ENCODE measurements around the gene AFF3. TPM values are rescaled to one million over a fixed set of nuclear protein-coding genes. Genes with fewer than 3 reads are reported as not detected.

The AFF3 gene
- total and polyA plus RNA-seq, 2 donors (not counting 1 experiment from before 2014, with no cell fraction given): 0.50 to 2.5 TPM

GRCh38 chr2:99851089-99851488 is 291.3 kb downstream of the AFF3 start:
- H3K36me3 ChIP-seq (ENCODE audit: control insufficient read depth, insufficient read depth, low read length): no peaks in the 10 kb centered on the region
- no peaks in the 10 kb centered on the region for H3K79me2 ChIP-seq (ENCODE audit: control insufficient read depth, insufficient read depth, low read length)
- H3K4me1 ChIP-seq (ENCODE audit: control insufficient read depth, extremely low read depth, insufficient read depth, low read length): no peaks in the 10 kb centered on the region
- H3K9me3 ChIP-seq (ENCODE audit: control insufficient read depth, insufficient read depth, low read depth, low read length): no peaks in the 10 kb centered on the region
- TF ChIP-seq CTCF (conservative IDR thresholded peaks at IDR 0.05 in 1 of 2, IDR thresholded peaks at IDR 0.05 in 1 of 2; ENCODE audit: low read depth in 1 of 2, low read length in 2 of 2) (no peak), EZH2 (IDR thresholded peaks at IDR 0.05; ENCODE audit: low read length, missing control alignments) (no peak)
- H4K20me1 ChIP-seq (ENCODE audit: control insufficient read depth, extremely low read depth, insufficient read depth, low read length): no peaks in the 10 kb centered on the region
- H3K27me3 ChIP-seq (ENCODE audit: control insufficient read depth, insufficient read depth, low read length): no peaks in the 10 kb centered on the region
- H3K4me3 ChIP-seq (replicated peaks in 1 of 4; ENCODE audit: control extremely low read depth in 1 of 4, insufficient read depth in 1 of 4, low read depth in 3 of 4, low read length in 4 of 4): no peak overlapping the region
- H3K9ac ChIP-seq (ENCODE audit: insufficient read depth, low read length): no peak overlapping the region
- no peak overlapping the region for H3K27ac ChIP-seq (ENCODE audit: insufficient read depth, low read length)
- no peak overlapping the region for H2AFZ ChIP-seq (ENCODE audit: low read length)
- H3K4me2 ChIP-seq (ENCODE audit: extremely low read depth, insufficient read depth, low read length): no peak overlapping the region
- DNase-seq (ENCODE audit: low read depth in 2 of 2): peak in 1 of 2 donors; percentile 48

- Histone ChIP-seq H2AFZ (ENCODE audit: low read length) (no peak overlapping the region), H3K4me1 (ENCODE audit: control insufficient read depth, extremely low read depth, insufficient read depth, low read length) (no peaks in the 10 kb centered on the region), H3K4me2 (ENCODE audit: extremely low read depth, insufficient read depth, low read length) (no peak overlapping the region), H3K4me3 (replicated peaks in 1 of 4; ENCODE audit: control extremely low read depth in 1 of 4, insufficient read depth in 1 of 4, low read depth in 3 of 4, low read length in 4 of 4) (no peak overlapping the region), H3K27ac (ENCODE audit: insufficient read depth, low read length) (no peak overlapping the region), H4K20me1 (ENCODE audit: control insufficient read depth, extremely low read depth, insufficient read depth, low read length) (no peaks in the 10 kb centered on the region), H3K36me3 (ENCODE audit: control insufficient read depth, insufficient read depth, low read length) (no peaks in the 10 kb centered on the region), H3K79me2 (ENCODE audit: control insufficient read depth, insufficient read depth, low read length) (no peaks in the 10 kb centered on the region), H3K9ac (ENCODE audit: insufficient read depth, low read length) (no peak overlapping the region), H3K27me3 (ENCODE audit: control insufficient read depth, insufficient read depth, low read length) (no peaks in the 10 kb centered on the region), H3K9me3 (ENCODE audit: control insufficient read depth, insufficient read depth, low read depth, low read length) (no peaks in the 10 kb centered on the region)
- peak; percentile 30 to 48 for DNase-seq (ENCODE audit: low read depth in 2 of 2)
- no peak for TF ChIP-seq EZH2 (IDR thresholded peaks at IDR 0.05; ENCODE audit: low read length, missing control alignments)
- TF ChIP-seq CTCF (conservative IDR thresholded peaks at IDR 0.05 in 1 of 2, IDR thresholded peaks at IDR 0.05 in 1 of 2; ENCODE audit: low read depth in 1 of 2, low read length in 2 of 2): no peak
Observed at GRCh38 chr2:99850084-99850710, 292.2 kb downstream of the AFF3 start.

GRCh38 chr2:99846462-99847107 is 295.8 kb downstream of the AFF3 start:
- Histone ChIP-seq H3K4me1 (ENCODE audit: control insufficient read depth, extremely low read depth, insufficient read depth, low read length) (no peaks in the 10 kb centered on the region), H3K4me3 (replicated peaks in 1 of 4; ENCODE audit: control extremely low read depth in 1 of 4, insufficient read depth in 1 of 4, low read depth in 3 of 4, low read length in 4 of 4) (no peak overlapping the region), H3K36me3 (ENCODE audit: control insufficient read depth, insufficient read depth, low read length) (no peaks in the 10 kb centered on the region), H3K27ac (ENCODE audit: insufficient read depth, low read length) (no peak overlapping the region), H3K4me2 (ENCODE audit: extremely low read depth, insufficient read depth, low read length) (no peak overlapping the region), H3K9ac (ENCODE audit: insufficient read depth, low read length) (no peak overlapping the region), H2AFZ (ENCODE audit: low read length) (no peak overlapping the region), H3K9me3 (ENCODE audit: control insufficient read depth, insufficient read depth, low read depth, low read length) (no peaks in the 10 kb centered on the region), H3K79me2 (ENCODE audit: control insufficient read depth, insufficient read depth, low read length) (no peaks in the 10 kb centered on the region), H3K27me3 (ENCODE audit: control insufficient read depth, insufficient read depth, low read length) (no peaks in the 10 kb centered on the region), H4K20me1 (ENCODE audit: control insufficient read depth, extremely low read depth, insufficient read depth, low read length) (no peaks in the 10 kb centered on the region)
- no peak for TF ChIP-seq CTCF (conservative IDR thresholded peaks at IDR 0.05 in 1 of 2, IDR thresholded peaks at IDR 0.05 in 1 of 2; ENCODE audit: low read depth in 1 of 2, low read length in 2 of 2)
- TF ChIP-seq EZH2 (IDR thresholded peaks at IDR 0.05; ENCODE audit: low read length, missing control alignments): no peak
- no peak for DNase-seq (ENCODE audit: low read depth in 2 of 2)

All from fibroblast of lung (primary cell).